CD4-positive, alpha-beta T cell treated with Interleukin-17A for 4 hours (primary cell): ENCODE results near the gene TELO2.
"Not testable (repeated sequence)": the region's sequence is repeated elsewhere in the genome, so short reads cannot be mapped to it uniquely, and the experiment has no call there.

ENCODE experiments used
- DNase-seq: peaks from one replicate; pipeline ENCODE4 v3.0.0-alpha.2; 2020; ENCODE audit warnings: mixed read lengths

The TELO2 gene

DNA sequence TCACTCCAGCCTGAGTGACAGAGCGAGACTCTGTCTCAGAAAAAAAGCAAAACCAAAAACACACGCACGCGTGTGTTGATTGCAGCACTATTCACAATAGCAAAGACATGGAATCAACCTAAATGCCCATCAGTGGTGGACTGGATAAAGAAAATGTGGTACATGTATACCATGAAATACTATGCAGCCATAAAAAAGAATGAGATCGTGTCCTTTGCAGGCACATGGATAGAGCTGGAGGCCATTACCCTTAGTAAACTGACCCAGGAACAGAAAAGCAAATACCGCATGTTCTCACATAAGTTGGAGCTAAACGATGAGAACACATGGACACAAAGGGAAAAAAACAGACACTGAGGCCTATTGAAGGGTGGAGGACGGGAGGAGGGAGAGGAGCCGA lies 14.2 kb upstream of the TELO2 start:
- not testable (repeated sequence) for DNase-seq

DNA sequence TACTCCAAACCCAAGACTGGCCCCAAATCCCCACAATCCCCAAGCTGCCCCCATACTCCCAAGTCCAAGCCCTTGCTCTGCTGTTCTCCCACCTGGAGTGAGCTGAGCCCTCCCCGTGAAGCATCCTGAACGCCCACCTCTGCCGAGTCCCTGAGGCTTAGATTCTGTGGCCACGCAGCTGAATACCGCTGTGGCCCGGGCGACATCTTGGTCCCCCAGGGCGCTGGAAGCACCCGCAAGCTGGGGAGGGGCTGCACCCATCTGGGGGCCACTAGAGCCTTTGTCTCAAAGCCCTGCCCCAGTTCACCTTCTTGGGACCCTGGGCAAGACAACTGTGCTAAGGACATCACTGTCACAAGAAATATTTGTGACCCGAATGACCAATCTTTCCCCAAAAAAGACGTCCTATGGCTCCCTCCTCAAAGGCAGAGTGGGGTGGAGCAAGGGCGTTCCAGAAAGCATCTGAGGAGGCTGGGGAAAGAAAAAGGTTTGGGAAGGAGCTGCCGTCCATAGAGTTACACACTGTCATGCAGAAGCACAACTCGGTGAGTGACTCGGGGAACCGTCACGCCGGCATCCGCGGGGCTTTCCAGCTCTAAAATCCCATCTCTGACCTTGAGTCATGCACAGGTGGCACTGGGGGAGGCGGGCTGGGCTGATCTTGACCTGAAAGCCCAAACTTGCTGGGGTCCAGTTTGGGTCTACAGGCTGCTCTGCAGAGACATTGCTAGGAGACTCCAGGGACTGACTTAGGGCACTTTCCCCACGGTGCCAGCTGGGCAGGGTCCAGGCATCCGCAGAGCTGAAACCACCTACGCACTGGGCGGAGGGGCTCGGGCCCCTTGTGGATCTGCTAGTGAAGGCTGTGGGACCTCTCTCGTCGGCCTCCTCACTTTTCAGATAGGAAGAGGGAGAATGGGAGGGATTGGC lies 11.0 kb upstream of the TELO2 start:
- DNase-seq, result no peak

GRCh38 chr16:1485847-1486496 lies 7.2 kb upstream of the TELO2 start:
- no peak for DNase-seq

GRCh38 chr16:1486551-1487390 lies 6.4 kb upstream of the TELO2 start:
- DNase-seq, result no peak

- no peak for DNase-seq
Observed at GRCh38 chr16:1487395-1488053, 5.6 kb upstream of the TELO2 start.

DNA sequence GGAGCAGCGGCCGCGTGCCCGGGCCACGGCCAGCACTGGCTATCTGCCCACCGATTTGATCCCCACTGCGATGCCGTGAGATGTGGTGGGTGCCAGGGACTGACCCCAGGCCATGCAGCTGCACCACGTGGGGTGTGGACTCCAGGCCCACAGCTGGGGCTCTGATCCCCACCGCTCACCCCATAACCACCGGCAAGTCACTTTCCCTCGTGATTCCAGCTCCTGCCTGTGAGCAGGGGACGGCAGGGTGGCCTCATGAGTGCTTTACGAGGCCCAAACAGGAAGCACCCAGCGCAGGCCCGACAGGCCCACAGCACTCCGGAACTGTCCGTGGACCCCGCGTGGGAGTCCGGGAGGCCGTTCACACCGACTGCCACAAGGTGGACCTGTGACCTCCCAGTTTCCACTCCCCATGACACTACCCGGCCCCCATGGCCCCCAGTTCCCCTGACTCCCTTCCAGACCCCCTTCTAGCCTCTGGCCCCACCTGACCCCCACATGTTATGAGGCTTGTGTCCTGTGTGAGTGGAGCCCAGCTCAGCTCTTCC lies 5.0 kb upstream of the TELO2 start:
- no peak for DNase-seq

DNA sequence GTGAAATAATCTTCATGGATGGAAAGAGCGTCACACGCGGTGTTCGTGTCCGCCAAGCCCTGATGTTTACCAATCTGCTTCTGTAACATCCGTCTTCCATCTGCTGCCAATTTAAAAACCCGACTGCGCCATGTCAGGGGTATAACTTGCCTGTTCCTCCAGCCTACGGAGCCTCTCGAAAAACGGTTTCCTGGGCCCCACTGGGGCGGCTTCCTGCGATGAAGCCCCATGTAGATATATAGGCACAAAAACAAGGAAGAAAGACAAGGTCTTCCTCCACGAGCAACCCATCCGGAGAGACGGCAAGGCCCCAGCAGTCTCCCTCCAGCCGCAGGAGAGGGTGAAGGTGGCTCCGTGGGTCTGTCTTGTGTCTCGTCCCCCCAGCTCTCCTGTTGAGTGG lies 4.5 kb upstream of the TELO2 start, which contains the start of gene PTX4:
Gene PTX4 (minus strand): TSS at position 326 of the 400 bp plus-strand sequence. CDS start 35 bp downstream, at position 291.
- no peak for DNase-seq

DNA sequence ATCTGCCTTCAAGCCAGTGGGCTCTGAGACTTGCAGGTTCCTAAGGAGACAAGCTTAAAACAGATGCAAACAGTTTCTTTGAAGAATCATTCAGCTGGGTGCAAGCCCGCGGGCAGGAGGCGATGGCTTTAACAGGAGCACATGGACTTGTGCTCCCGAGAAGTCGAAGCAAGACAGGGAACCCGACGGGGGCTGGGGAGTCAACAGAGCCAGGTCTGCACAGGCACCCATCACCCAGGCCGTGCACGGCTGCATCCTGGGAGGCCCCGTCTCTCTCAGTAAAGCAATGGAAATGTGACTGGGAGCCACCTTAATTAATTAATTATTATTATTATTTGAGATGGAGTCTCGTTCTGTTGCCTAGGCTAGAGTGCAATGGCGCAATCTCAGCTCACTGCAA lies 4.1 kb upstream of the TELO2 start:
- no peak for DNase-seq

- no peak for DNase-seq
Observed at GRCh38 chr16:1491327-1491726, 1.8 kb upstream of the TELO2 start.

- no peak for DNase-seq
Observed at GRCh38 chr16:1492082-1492922, 858 bp upstream of the TELO2 start.

DNA sequence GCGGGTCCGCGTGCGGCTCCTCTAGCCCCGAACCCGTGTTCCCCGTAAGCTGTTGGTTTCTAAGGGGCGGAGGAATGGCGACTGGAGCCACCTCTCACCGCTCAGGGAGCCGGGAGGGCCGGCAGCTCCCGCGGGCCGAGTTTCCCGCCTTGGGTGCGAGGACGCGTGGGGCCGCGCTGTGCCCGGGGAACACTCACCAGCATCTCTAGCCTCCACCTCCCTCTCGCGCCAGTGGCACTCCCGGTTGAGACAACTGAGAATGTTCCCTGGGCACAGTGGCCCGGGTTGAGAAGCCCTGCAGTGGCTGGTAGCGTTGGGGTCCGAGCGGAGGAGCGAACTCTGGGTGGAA lies 560 bp downstream of the TELO2 start:
- DNase-seq, result no peak

DNA sequence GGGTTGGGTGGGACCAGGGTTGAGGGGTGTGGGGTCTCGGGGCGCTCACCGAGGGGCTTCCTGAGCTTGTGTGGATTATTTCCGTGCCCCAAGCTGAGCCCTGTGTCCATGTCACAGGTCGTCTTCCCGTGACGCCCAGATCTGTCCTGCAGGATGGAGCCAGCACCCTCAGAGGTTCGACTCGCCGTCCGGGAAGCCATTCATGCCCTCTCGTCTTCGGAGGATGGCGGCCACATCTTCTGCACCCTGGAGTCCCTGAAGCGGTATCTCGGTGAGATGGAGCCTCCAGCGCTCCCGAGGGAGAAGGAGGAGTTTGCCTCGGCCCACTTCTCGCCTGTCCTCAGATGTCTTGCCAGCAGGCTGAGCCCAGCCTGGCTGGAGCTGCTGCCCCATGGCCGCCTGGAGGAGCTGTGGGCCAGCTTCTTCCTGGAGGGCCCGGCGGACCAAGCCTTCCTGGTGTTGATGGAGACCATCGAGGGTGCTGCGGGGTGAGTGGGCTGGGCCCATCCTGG lies 1.0 kb downstream of the TELO2 start:
- DNase-seq, result no peak

- DNase-seq, result no peak
Observed at GRCh38 chr16:1494711-1495110, 1.6 kb downstream of the TELO2 start.

DNA sequence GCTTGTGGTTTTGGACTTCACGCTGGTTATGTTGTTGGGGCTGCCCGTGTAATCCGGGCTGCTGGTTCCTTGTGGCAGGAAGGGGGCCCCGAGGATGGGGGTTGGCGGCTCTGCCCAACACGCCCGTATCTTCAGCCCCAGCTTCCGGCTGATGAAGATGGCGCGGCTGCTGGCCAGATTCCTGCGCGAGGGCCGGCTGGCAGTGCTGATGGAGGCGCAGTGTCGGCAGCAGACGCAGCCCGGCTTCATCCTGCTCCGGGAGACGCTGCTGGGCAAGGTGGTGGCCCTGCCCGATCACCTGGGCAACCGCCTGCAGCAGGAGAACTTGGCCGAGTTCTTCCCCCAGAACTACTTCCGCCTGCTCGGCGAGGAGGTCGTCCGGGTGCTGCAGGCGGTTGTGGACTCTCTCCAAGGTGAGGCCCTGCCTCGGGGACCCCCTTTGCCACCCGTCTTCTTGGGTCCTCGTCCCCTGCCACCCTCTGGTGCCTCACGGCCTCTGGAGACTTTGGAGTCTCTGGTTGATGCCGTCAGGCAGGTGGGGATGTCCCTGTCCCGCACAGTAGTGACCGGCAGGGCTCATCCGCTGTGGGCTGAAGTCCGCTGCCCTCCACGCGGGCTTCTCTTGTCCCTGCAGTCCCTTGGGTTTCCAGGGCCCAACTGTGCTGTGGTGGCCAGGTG lies 2.2 kb downstream of the TELO2 start:
- DNase-seq, result no peak

- no peak for DNase-seq
Observed at GRCh38 chr16:1495889-1496262, 2.7 kb downstream of the TELO2 start.

- DNase-seq, result no peak
Observed at GRCh38 chr16:1496464-1496863, 3.3 kb downstream of the TELO2 start.

DNA sequence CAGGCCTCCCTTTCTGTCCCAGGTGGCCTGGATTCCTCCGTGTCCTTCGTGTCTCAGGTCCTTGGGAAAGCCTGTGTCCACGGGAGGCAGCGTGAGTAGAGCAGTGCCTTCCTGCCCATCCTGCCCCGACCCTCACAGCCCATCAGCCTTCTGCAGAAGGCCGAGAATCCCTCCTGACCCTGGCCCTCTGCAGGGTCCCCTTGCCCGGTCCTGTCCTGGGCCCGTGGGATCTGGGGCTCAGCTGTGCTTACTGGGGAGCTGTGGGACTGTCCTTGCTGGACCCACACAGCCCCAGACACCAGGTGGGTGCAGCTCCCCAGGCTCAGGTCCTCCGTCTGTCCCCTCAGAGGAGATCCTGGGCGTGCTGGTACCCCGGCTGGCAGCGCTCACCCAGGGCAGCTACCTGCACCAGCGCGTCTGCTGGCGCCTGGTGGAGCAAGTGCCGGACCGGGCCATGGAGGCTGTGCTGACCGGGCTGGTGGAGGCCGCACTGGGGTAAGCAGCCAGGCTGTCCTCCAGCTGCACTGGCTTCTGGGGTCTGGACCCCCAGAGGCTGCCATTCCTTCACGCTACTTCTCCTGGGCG lies 3.9 kb downstream of the TELO2 start:
- no peak for DNase-seq

DNA sequence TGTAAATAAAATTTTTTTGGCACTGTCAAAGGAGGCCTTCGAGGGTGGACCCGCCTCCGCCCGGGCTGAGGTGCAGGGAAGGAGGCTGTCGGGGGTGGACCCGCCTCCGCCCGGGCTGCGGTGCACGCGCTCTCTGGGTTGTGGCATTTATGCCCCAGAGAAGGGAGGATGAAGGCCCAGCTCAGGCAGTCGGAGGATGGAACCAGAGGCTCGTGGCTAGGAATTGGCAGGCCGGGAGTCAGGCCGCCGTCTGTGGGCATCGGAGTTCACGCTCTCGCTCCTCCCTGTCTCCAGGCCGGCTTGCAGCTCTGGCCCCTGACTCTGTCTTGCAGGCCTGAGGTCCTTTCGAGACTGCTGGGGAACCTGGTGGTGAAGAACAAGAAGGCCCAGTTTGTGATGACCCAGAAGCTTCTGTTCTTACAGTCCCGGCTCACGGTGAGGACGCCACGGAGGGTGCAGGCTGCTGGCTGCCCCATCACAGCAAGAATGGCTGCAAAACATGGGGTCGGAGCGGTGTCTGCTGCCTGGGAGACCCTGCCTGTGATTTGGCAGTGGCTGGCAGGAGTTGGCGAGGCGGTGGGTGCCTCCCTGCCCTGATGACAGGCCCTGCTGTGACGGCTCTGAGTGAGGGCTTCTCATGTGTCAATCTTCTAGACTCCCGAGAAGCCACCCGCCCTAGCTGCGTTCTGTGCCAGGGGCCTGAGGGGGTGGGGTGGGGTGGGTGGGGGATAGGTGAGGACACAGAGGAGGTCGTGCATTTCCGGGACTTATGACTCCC lies 5.9 kb downstream of the TELO2 start:
- DNase-seq, result no peak

DNA sequence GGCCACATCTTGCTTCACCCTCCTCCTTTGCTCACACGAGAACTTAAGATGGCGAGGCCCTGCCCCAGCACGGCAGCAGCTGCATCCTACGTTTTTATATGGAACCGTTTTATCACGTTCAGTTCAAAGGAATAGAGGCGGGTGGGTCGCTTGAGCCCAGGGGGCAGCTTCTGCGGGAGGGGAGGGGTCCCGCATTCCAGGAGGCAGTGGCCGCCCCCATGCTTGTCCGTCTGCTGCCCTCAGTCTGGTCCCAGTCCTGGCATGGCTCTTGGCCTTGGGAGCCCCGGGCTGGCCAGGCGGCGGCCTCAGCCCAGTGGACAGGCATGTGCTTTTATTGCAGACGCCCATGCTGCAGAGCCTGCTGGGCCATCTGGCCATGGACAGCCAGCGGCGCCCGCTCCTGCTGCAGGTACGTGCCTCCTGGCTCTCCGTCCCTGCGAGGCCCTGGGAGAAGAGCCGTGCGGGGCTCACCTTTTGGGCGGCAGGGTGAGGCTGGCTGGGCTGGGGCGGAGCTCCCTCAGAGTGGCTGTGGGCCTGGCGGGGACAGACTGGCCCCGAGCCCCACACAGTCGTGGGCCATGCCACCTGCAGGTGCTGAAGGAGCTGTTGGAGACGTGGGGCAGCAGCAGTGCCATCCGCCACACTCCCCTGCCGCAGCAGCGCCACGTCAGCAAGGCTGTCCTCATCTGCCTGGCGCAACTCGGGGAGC lies 6.8 kb downstream of the TELO2 start:
- DNase-seq, result no peak
